ENCODE results near the gene AGBL3. TPM values are rescaled to one million over a fixed set of nuclear protein-coding genes. Genes with fewer than 3 reads are reported as not detected.
A peak's percentile ranks its signal among the peaks of the same experiment; 100 is the strongest.

Gene AGBL3
- total and polyA plus RNA-seq, 9 of the 15 experiments (the other 6 are each of a cell fraction or from before 2014, with no cell fraction given), result 0.54 to 2.9 (median 1.7) TPM

DNA sequence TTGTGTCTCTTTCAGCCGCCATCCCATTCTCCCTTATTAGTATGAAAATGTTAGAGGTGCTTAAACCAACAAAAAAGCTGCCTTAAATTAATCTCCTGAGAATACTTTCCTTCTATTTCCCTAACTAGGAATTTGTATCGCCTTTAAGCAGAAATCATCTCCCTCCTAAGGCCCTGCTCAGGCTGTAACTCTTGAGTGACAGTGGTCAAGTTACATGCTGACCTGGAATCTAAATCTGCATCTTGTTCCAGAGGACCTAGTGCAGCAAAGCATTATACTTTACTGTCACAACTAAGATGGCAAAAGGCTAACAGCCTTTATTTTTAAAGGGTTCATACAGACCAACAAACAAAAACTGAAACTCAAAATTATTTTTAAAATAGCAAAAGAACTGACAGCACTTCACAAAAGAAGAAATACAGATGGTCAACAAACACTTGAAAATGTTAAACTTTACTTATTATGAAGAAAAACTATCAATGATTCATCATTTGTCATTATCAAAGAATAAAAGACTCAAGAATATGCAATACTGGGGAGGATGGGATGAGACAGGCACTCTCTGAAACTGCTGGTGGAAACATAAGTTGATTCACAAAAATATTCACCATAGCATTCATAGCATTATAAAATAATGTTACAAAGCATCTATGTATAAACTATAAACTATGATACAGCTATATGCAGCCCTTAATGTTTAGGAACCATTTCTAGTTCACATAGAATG lies 173.2 kb downstream of the AGBL3 start:
- intact Hi-C loops (cut with micrococcal nuclease), result loop anchor here (2.0 kb wide), 1 partner anchor 173 kb away; the partner anchor contains the start of gene AGBL3
- no peaks in the 10 kb centered on the region for H3K9me1 ChIP-seq (ENCODE audit: control insufficient read depth, insufficient read depth, low read length)
- POLR2A ChIA-PET, result interaction anchor here (1.7 to 2.2 kb wide), 3 partner anchors 9 to 12 kb away, joined by 10 to 11 read pairs (median 11); partner anchors contain the start of gene TMEM140

More for the DNA sequence above, 173.2 kb downstream of the AGBL3 start:
- no peaks in the 10 kb centered on the region for H3K27me3 ChIP-seq (ENCODE audit: control insufficient read depth in 2 of 2, insufficient read depth in 2 of 2, low read length in 2 of 2)
- WGBS (ENCODE audit: insufficient coverage, low coverage, missing lambda C conversion rate), result 65% methylated on average over 2 of the region's 2 CpGs
- TF ChIP-seq RBM25 (IDR thresholded peaks at IDR 0.05; ENCODE audit: low read depth, low read length, severe bottlenecking) (peak; percentile 24), ZNF778 (CRISPR knock-in tag; IDR thresholded peaks at IDR 0.05) (no peak), PBX2 (CRISPR knock-in tag; IDR thresholded peaks at IDR 0.05; ENCODE audit: low read depth) (no peak), PBX2 (tag; conservative IDR thresholded peaks at IDR 0.05; ENCODE audit: low read depth) (0 out of 2 replicates have a peak, but pooled peaks have one; percentile 6), GTF2E2 (tag; IDR thresholded peaks at IDR 0.05) (0 out of 2 replicates have a peak, but pooled peaks have one; percentile 14), PKNOX1 (IDR thresholded peaks at IDR 0.05) (peak; percentile 84), ZNF766 (CRISPR knock-in tag; conservative IDR thresholded peaks at IDR 0.05) (no peak)
- H3K4me1 ChIP-seq (replicated peaks in 1 of 2; ENCODE audit: control insufficient read depth in 2 of 2, insufficient read depth in 2 of 2, low read length in 2 of 2), result peaks cover 8 to 27% of the 10 kb centered on the region in 2 experiments
- peaks cover 42% of the 10 kb centered on the region for H3K9me3 ChIP-seq (replicated peaks; ENCODE audit: control insufficient read depth, insufficient read depth, low read depth, low read length)
- H3K36me3 ChIP-seq (ENCODE audit: control insufficient read depth, insufficient read depth, low read length), result peaks cover 14% of the 10 kb centered on the region; the same call in 2 of the 3 replicates
- no peaks in the 10 kb centered on the region for H4K20me1 ChIP-seq (replicated peaks; ENCODE audit: control insufficient read depth, insufficient read depth, low read length)
- H2AFZ ChIP-seq (ENCODE audit: low read depth, low read length), result peak overlapping the region; percentile 57
- no peaks in the 10 kb centered on the region for H3K79me2 ChIP-seq (ENCODE audit: control insufficient read depth, insufficient read depth, low read length)
- peak in 2 of 4 experiments; percentile 14 to 20 for DNase-seq (ENCODE audit: extremely low read depth in 1 of 4, low spot score in 3 of 4)
- H3K4me3 ChIP-seq, result no peak overlapping the region
- CTCF ChIA-PET (ENCODE audit: low intra/inter-chr PET ratio), result no interaction called here
- no TSS peak for BruUV-seq (replicated peaks)
- no peak for FAIRE-seq
- H3K9ac ChIP-seq (ENCODE audit: insufficient read depth in 1 of 2, low read depth in 2 of 2, low read length in 2 of 2), result peak overlapping the region in 1 of 2 experiments; percentile 44; a peak in 1 of 4 replicates
- ATAC-seq, result peak; percentile 1; the same call in 1 of the 3 replicates
- H3K4me2 ChIP-seq (ENCODE audit: insufficient read depth, low read length), result peak overlapping the region; percentile 39
- in situ Hi-C loops (cut with MboI), result no loop called here
- H3K27ac ChIP-seq (ENCODE audit: extremely low read depth, low read depth, low read length), result peak overlapping the region; percentile 77
